SK-N-SH (cell line): ENCODE measurements around the gene UNK. TPM values are rescaled to one million over a fixed set of nuclear protein-coding genes. Genes with fewer than 3 reads are reported as not detected.
A peak's percentile ranks its signal among the peaks of the same experiment; 100 is the strongest.
"Not testable (repeated sequence)": the region's sequence is repeated elsewhere in the genome, so short reads cannot be mapped to it uniquely, and the experiment has no call there.

Source experiments
- CTCF ChIA-PET: fragments of 300-600, 350-600 bp; formaldehyde crosslinking; extraction: SDS; loops from one replicate; lab custom pipeline; 2021; lab: Yijun Ruan, JAX
- POLR2A ChIA-PET: fragments of 350-600 bp; sonication (Branson Sonifier 250); formaldehyde crosslinking; extraction: SDS; loops from one replicate; lab custom pipeline; 2020; ENCODE audit warnings: antibody characterized with exemption, inconsistent platforms; lab: Yijun Ruan, JAX
- DNase-seq: peaks from one replicate; pipeline ENCODE4 v3.0.0; 2012
- H2AFZ ChIP-seq: fragments of 200-600 bp; sonication (generic); 2 replicates; pipeline ENCODE4 v1.8.1; 2016; ENCODE audit warnings: antibody characterized with exemption, mild to moderate bottlenecking, low read depth
- H3F3A ChIP-seq: fragments of 200-600 bp; sonication (generic); replicated peaks from 2 replicates; pipeline ENCODE3; 2016; ENCODE audit warnings: antibody characterized with exemption, mild to moderate bottlenecking; ENCODE audit not compliant: insufficient read depth
- H3K27ac ChIP-seq, 2 experiments: fragments of 200-500 bp in 1 of 2; fragments of 200-600 bp in 1 of 2; sonication (Bioruptor generic) in 1 of 2; sonication (generic), shearing (Covaris generic) in 1 of 2; 2 replicates each; pipeline versions ENCODE4 v1.5.1 to v1.6.1; 2014 to 2016; ENCODE audit warnings: low read depth in 2 of 2, inconsistent platforms in 1 of 2, low read length in 1 of 2, mild to moderate bottlenecking in 1 of 2, mixed read lengths in 1 of 2
- H3K27me3 ChIP-seq: fragments of 200-600 bp; sonication (generic), shearing (Covaris generic); 2 replicates; pipeline ENCODE4 v1.6.1; 2016; ENCODE audit warnings: mixed run types; ENCODE audit not compliant: insufficient read depth
- H3K36me3 ChIP-seq, 2 experiments: fragments of 200-500 bp in 1 of 2; fragments of 200-600 bp in 1 of 2; sonication (Bioruptor generic) in 1 of 2; sonication (generic) in 1 of 2; replicated peaks in 1 of 2; 2 replicates each; pipeline versions ENCODE3 to v1.5.1; 2014 to 2016; ENCODE audit warnings: low read length in 1 of 2, mild to moderate bottlenecking in 1 of 2; ENCODE audit not compliant: insufficient read depth in 2 of 2, control insufficient read depth in 1 of 2
- H3K4me1 ChIP-seq, 2 experiments: fragments of 200-500 bp in 1 of 2; fragments of 200-600 bp in 1 of 2; sonication (Bioruptor generic) in 1 of 2; sonication (generic), shearing (Covaris generic) in 1 of 2; 2 replicates each; pipeline versions ENCODE4 v1.5.1 to v1.6.1; 2014 to 2016; ENCODE audit warnings: low read depth in 1 of 2, low read length in 1 of 2, mixed run types in 1 of 2; ENCODE audit not compliant: insufficient read depth in 2 of 2, control insufficient read depth in 1 of 2
- H3K4me2 ChIP-seq: fragments of 200-600 bp; sonication (generic), shearing (Covaris generic); 2 replicates; pipeline ENCODE4 v1.6.1; 2017; ENCODE audit warnings: mixed run types
- H3K4me3 ChIP-seq, 2 experiments: fragments of 200-500 bp in 1 of 2; fragments of 200-600 bp in 1 of 2; sonication (Bioruptor generic) in 1 of 2; sonication (generic), shearing (Covaris generic) in 1 of 2; 2 replicates each; pipeline versions ENCODE4 v1.5.1 to v1.8.1; 2014 to 2016; ENCODE audit warnings: low read depth in 2 of 2, inconsistent platforms in 1 of 2, low read length in 1 of 2, mild to moderate bottlenecking in 1 of 2, mixed read lengths in 1 of 2, moderate library complexity in 1 of 2
- H3K79me2 ChIP-seq: fragments of 200-600 bp; sonication (generic); 2 replicates; pipeline ENCODE4 v1.8.1; 2017; ENCODE audit warnings: mild to moderate bottlenecking; ENCODE audit not compliant: insufficient read depth
- H3K9ac ChIP-seq: fragments of 200-600 bp; sonication (generic); 2 replicates; pipeline ENCODE4 v1.6.1; 2017; ENCODE audit warnings: mixed run types
- H3K9me2 ChIP-seq: fragments of 200-600 bp; sonication (generic); 2 replicates; pipeline ENCODE4 v1.6.1; 2017; ENCODE audit warnings: mixed run types
- H3K9me3 ChIP-seq: fragments of 200-600 bp; sonication (generic); 2 replicates; pipeline ENCODE4 v1.6.1; 2017; ENCODE audit warnings: mixed run types, mild to moderate bottlenecking, moderate library complexity
- H4K20me1 ChIP-seq: fragments of 200-600 bp; sonication (generic); 2 replicates; pipeline ENCODE4 v1.6.1; 2017; ENCODE audit warnings: mild to moderate bottlenecking, mixed run types; ENCODE audit not compliant: insufficient read depth
- EP300 ChIP-seq, 2 experiments: IDR thresholded peaks; 2 replicates each; pipeline versions ENCODE4 v1.4.0 to v1.6.1; 2012; ENCODE audit warnings: borderline replicate concordance in 1 of 2, low read depth in 1 of 2, low read length in 1 of 2
- GATA2 ChIP-seq: sonication (generic); formaldehyde crosslinking; IDR thresholded peaks from 2 replicates; pipeline ENCODE4 v1.5.0; 2020; ENCODE audit warnings: mild to moderate bottlenecking, missing genetic modification reagents
- JUND ChIP-seq: IDR thresholded peaks from 2 replicates; pipeline ENCODE4 v1.4.0; 2012
- NFIC ChIP-seq: IDR thresholded peaks from 2 replicates; pipeline ENCODE4 v1.4.0; 2012; ENCODE audit warnings: borderline replicate concordance
- POLR2AphosphoS5 ChIP-seq: IDR thresholded peaks from 2 replicates; pipeline ENCODE4 v1.6.1; 2012; ENCODE audit warnings: low read depth, low read length
- TCF12 ChIP-seq: IDR thresholded peaks from 2 replicates; pipeline ENCODE4 v1.4.0; 2012
- TEAD4 ChIP-seq: IDR thresholded peaks from 2 replicates; pipeline ENCODE4 v1.4.0; 2012; ENCODE audit warnings: mild to moderate bottlenecking, borderline replicate concordance; ENCODE audit not compliant: insufficient read depth
- WGBS: methylation state at CpG from one replicate; pipeline ENCODE4 v1.1.6; 2017; ENCODE audit warnings: low lambda C conversion rate; 5-methylcytosine and 5-hydroxymethylcytosine counted together
- polyA plus RNA-seq, 3 experiments: library from polyadenylated mRNA; depleted of rRNA; stranded (reverse); fragments of >200 nt; gene quantifications; 2 replicates each; pipeline ENCODE4 v1.2.3, GENCODE V29; 2012
- TF ChIP-seq, protein P1 (sequence below): IDR thresholded peaks from 2 replicates; pipeline ENCODE4 v1.4.0; 2012; ENCODE audit warnings: low read depth
- TF ChIP-seq, protein P2 (sequence below): IDR thresholded peaks from 2 replicates; pipeline ENCODE4 v1.6.1; 2012; ENCODE audit warnings: mild to moderate bottlenecking, low read depth, low read length, moderate library complexity
- TF ChIP-seq, protein P3 (sequence below): fragments of 150-350 bp; IDR thresholded peaks from 2 replicates; pipeline ENCODE4 v1.6.1; 2016; ENCODE audit warnings: mild to moderate bottlenecking, low read depth, low read length

UNK gene
- polyA plus RNA-seq, 1 of the 3 experiments (the other 2 are of a cell fraction), result 24.8 TPM

DNA sequence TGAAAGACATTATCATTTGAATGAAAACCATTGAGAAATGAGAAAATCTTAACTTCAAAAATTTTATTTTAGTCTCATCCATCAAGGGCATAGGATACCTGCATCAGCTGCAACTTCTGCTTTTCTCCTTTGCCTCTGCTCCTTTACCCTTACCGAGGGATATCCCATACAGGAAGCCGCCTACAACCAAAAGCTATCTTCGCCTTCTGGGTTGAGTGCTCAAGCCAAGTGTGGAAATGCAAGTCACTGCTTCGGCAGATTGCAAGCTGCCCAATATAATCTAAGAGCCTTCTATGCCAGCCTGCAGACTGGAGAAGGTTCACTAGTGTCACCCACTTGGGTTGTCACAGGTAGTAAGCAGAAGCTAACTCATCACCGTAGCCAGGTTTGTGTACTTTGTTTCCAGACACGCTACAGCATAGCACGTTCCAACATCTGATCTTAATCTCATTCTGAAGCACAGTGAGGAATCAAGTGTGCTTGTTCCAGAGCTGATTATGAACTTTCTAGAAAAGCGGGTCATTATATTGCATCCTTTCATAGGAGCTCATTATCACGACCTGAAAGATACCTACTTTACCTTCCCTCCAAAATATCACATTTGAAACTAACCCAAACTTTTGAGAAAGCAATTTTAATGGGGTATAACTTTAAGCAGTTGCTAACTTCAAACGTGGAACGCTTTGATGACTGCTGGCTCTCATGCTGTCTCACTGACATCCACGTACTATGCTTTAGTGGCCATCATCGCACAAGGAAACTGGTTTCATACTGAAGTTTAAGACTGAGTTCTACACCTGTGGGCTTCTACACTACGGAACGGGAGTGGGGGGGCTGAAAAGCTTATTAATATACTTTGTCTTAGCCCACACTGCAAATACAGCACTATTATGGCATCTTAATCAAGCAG is 8.0 kb upstream of the UNK start:
- peaks cover 32% of the 10 kb centered on the region for H3K79me2 ChIP-seq
- H2AFZ ChIP-seq, result no peak overlapping the region
- peak overlapping the region; percentile 82 for H3K4me2 ChIP-seq
- H3K9me3 ChIP-seq, result no peaks in the 10 kb centered on the region
- H3K36me3 ChIP-seq, result peaks cover 27 to 31% of the 10 kb centered on the region in 2 experiments
- CTCF ChIA-PET, result interaction anchor here (0.8 to 11.7 kb wide), 12 partner anchors 13 to 143 kb away, joined by 3 to 111 read pairs (median 8); partner anchors contain the start of genes GALK1, SMIM5 and TRIM65
- peak overlapping the region; percentile 97; the same call in 1 of the 2 replicates for H3K9ac ChIP-seq
- 88% methylated on average over 15 of the region's 15 CpGs for WGBS
- POLR2A ChIA-PET, result interaction anchor here (0.6 to 7.6 kb wide), 21 partner anchors 8 to 320 kb away, joined by 3 to 161 read pairs (median 8); partner anchors contain the start of genes GALK1, TMEM94, UNC13D and UNK
- no peaks in the 10 kb centered on the region for H3K27me3 ChIP-seq
- peaks cover 9 to 16% of the 10 kb centered on the region in 2 experiments; a peak in 3 of 4 replicates for H3K4me1 ChIP-seq
- TF ChIP-seq TEAD4, result no peak
- 0 out of 2 replicates have a peak, but pooled peaks have one; percentile 8 for TF ChIP-seq NFIC
- TF ChIP-seq, protein P1, sequence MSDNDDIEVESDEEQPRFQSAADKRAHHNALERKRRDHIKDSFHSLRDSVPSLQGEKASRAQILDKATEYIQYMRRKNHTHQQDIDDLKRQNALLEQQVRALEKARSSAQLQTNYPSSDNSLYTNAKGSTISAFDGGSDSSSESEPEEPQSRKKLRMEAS, result peak; percentile 19; the same call in 1 of the 2 replicates
- TF ChIP-seq JUND, result peak; percentile 20
- 0 out of 2 replicates have a peak, but pooled peaks have one; percentile 16 for TF ChIP-seq GATA2 (CRISPR knock-in tag)
- TF ChIP-seq POLR2AphosphoS5, result peak; percentile 81
- TF ChIP-seq, protein P2, sequence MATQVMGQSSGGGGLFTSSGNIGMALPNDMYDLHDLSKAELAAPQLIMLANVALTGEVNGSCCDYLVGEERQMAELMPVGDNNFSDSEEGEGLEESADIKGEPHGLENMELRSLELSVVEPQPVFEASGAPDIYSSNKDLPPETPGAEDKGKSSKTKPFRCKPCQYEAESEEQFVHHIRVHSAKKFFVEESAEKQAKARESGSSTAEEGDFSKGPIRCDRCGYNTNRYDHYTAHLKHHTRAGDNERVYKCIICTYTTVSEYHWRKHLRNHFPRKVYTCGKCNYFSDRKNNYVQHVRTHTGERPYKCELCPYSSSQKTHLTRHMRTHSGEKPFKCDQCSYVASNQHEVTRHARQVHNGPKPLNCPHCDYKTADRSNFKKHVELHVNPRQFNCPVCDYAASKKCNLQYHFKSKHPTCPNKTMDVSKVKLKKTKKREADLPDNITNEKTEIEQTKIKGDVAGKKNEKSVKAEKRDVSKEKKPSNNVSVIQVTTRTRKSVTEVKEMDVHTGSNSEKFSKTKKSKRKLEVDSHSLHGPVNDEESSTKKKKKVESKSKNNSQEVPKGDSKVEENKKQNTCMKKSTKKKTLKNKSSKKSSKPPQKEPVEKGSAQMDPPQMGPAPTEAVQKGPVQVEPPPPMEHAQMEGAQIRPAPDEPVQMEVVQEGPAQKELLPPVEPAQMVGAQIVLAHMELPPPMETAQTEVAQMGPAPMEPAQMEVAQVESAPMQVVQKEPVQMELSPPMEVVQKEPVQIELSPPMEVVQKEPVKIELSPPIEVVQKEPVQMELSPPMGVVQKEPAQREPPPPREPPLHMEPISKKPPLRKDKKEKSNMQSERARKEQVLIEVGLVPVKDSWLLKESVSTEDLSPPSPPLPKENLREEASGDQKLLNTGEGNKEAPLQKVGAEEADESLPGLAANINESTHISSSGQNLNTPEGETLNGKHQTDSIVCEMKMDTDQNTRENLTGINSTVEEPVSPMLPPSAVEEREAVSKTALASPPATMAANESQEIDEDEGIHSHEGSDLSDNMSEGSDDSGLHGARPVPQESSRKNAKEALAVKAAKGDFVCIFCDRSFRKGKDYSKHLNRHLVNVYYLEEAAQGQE, result peak; percentile 46; the same call in 1 of the 2 replicates
- TF ChIP-seq EP300 (IDR thresholded peaks at IDR 0.05; ENCODE audit: borderline replicate concordance in 1 of 2, low read depth in 1 of 2, low read length in 1 of 2), result no peak
- H3K4me3 ChIP-seq, result peak overlapping the region; percentile 90 to 94
- DNase-seq, result no peak
- no peaks in the 10 kb centered on the region for H3K9me2 ChIP-seq
- peaks cover 55% of the 10 kb centered on the region for H4K20me1 ChIP-seq
- H3K27ac ChIP-seq, result peak overlapping the region in 1 of 2 experiments; percentile 17; a peak in 2 of 4 replicates
- peaks cover 54% of the 10 kb centered on the region for H3F3A ChIP-seq

DNA sequence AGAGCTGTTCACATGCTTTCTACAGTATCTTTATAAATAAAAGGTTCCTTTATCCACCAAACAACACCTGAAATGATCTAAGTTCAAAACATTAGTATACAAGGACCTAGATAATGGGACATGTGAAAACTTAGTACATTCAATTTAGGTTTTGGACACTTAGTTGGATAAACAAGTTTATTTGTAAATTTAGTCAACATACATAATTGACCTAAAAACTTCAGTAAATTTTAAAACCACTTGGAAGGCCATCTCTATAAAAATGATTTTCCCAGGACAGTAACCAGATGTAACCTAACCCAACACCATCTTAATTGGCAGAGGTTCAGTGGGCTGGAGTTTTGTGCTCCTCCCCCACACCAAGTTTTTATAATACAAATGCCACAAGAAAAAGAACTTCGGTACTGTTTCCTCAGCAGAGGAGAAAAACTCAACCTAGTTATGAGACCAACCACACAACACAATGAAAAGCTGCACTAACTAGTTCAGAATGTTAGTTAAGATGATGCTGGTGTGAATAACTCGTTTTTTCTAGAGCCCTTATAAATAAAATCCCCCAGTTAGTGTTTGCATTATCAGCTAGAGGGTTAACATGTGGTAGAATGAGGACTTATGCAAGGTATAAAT is 7.2 kb upstream of the UNK start:
- no peak overlapping the region for H2AFZ ChIP-seq
- 0 out of 2 replicates have a peak, but pooled peaks have one; percentile 15 for TF ChIP-seq TCF12
- TF ChIP-seq, protein P3, sequence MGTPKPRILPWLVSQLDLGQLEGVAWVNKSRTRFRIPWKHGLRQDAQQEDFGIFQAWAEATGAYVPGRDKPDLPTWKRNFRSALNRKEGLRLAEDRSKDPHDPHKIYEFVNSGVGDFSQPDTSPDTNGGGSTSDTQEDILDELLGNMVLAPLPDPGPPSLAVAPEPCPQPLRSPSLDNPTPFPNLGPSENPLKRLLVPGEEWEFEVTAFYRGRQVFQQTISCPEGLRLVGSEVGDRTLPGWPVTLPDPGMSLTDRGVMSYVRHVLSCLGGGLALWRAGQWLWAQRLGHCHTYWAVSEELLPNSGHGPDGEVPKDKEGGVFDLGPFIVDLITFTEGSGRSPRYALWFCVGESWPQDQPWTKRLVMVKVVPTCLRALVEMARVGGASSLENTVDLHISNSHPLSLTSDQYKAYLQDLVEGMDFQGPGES, result no peak
- H3K9me3 ChIP-seq, result no peaks in the 10 kb centered on the region
- peaks cover 9 to 16% of the 10 kb centered on the region in 2 experiments; a peak in 3 of 4 replicates for H3K4me1 ChIP-seq
- H3K9me2 ChIP-seq, result no peaks in the 10 kb centered on the region
- peak overlapping the region in 1 of 2 experiments; percentile 17; a peak in 2 of 4 replicates for H3K27ac ChIP-seq
- H3K27me3 ChIP-seq, result no peaks in the 10 kb centered on the region
- CTCF ChIA-PET, result interaction anchor here (1.0 to 11.7 kb wide), 12 partner anchors 10 to 125 kb away, joined by 3 to 121 read pairs (median 14); partner anchors contain the start of gene GALK1
- 10% methylated on average over 2 of the region's 2 CpGs for WGBS
- peak overlapping the region; percentile 82 for H3K4me2 ChIP-seq
- H3K36me3 ChIP-seq, result peaks cover 27 to 31% of the 10 kb centered on the region in 2 experiments
- peak overlapping the region; percentile 90 to 94 for H3K4me3 ChIP-seq
- peaks cover 55% of the 10 kb centered on the region for H4K20me1 ChIP-seq
- no peak for DNase-seq
- peaks cover 32% of the 10 kb centered on the region for H3K79me2 ChIP-seq
- peaks cover 50% of the 10 kb centered on the region for H3F3A ChIP-seq
- POLR2A ChIA-PET, result interaction anchor here (0.6 to 7.6 kb wide), 14 partner anchors 7 to 104 kb away, joined by 3 to 161 read pairs (median 12); partner anchors contain the start of genes GALK1, UNC13D, UNK and WBP2
- peak overlapping the region; percentile 97 for H3K9ac ChIP-seq

DNA sequence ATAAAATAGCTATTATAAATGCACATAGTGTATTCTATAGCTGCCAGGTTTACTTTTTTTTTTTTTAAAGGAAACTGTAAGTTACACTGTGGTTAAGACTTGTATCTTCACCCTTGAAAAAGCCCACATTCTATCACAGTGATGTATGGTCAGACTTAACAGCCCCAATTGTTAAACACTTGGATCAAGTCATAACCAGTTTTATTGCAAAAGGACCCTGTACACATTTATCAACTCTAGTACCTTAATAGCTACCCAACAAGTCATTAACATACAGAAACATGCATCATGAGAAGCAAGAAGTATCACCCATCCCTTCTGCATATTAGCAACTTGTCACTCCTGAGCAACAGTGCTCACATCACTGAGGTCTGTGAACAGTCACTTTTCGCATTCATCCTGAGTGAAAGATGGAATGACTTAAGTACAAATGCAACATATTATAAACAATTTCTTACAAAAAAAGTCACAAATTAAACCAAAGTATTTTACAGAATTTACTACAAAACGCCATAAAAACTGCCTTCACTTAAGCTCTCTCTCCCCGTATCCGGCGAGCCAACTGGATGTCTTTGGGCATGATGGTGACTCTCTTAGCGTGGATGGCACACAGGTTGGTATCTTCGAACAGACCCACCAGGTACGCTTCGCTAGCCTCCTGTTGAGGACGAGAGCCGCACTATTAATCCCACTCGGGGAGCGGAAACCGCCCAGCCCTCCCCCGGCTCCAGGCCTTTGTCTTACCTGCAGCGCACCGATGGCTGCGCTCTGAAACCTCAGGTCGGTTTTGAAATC is 6.3 kb upstream of the UNK start:
- Histone ChIP-seq H3K4me2 (peak overlapping the region; percentile 82), H3K4me3 (peak overlapping the region; percentile 90 to 94), H3F3A (peaks cover 54% of the 10 kb centered on the region), H4K20me1 (peaks cover 55% of the 10 kb centered on the region), H3K27ac (peak overlapping the region in 1 of 2 experiments; percentile 97; a peak in 3 of 4 replicates), H3K9ac (peak overlapping the region; percentile 97), H3K79me2 (peaks cover 32% of the 10 kb centered on the region), H3K36me3 (peaks cover 27 to 31% of the 10 kb centered on the region in 2 experiments), H3K4me1 (peaks cover 9 to 16% of the 10 kb centered on the region in 2 experiments; a peak in 3 of 4 replicates)
- H3K27me3 ChIP-seq, H3K9me2 ChIP-seq, H2AFZ ChIP-seq, H3K9me3 ChIP-seq: not testable (repeated sequence)
- DNase-seq, result peak; percentile 32
- 2% methylated on average over 19 of the region's 19 CpGs for WGBS
- CTCF ChIA-PET, result interaction anchor here (0.8 to 11.7 kb wide), 12 partner anchors 9 to 145 kb away, joined by 3 to 121 read pairs (median 5); partner anchors contain the start of genes GALK1 and SMIM5
- POLR2A ChIA-PET, result interaction anchor here (0.9 to 7.6 kb wide), 9 partner anchors 8 to 116 kb away, joined by 3 to 161 read pairs (median 31); partner anchors contain the start of genes GALK1, UNC13D and WBP2
